CD4-positive, alpha-beta T cell treated with Interleukin-15 for 4 hours (primary cell): ENCODE data around the gene ASCC3.
"Not testable (repeated sequence)": the region's sequence is repeated elsewhere in the genome, so short reads cannot be mapped to it uniquely, and the experiment has no call there.

Source experiments
- DNase-seq: peaks from one replicate; pipeline ENCODE4 v3.0.0-alpha.2; 2020; ENCODE audit warnings: low spot score

ASCC3 gene

DNA sequence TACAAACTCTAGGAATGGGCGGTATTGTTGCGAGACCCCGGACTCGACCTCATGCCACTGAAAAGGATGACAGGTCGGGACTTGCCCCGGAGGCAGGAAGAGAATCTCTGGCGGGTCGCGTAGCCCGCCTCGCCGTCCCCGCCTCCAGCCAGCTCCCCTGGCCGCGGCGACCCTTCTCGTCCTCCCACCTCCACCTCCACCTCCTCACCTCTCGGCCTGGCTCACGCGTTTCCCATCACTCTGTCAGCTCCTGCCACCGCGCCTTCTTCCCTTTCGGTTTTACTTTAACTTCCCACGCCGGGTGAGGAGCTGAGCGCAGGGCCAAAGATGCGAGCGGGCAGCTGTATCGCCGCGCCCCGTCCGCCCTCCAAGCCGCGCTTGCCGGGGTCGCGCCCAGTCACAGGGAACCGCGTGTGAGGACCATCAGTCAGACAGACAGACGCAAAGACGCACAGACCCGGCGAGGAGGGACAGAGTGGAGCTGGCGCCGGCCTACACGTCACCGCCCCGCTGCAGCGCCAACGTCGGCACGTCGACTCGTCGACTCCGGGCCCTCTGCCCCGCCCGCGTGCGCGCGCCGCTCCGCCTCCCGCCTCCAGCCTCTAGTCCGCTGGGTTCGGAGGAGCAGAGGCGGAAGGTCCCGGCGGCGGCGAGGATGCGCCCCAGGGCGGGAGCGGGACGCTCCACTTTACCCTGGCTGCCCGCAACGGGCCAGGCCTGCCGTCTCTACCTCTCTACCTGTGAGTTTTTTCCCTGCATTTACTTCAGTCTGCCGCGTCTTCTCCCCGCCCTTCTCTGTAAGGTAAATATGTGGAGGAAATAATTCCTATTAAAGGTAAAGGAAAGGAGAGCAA is at the start of gene ASCC3:
ASCC3 (minus strand) TSS at position 477 of the 854 bp plus-strand sequence. CDS start 13,332 bp downstream, outside the sequence.
- DNase-seq, result peak; percentile 86

GRCh38 chr6:100925749-100926148 is 44.6 kb upstream of the ASCC3 start:
- DNase-seq, result no peak

DNA sequence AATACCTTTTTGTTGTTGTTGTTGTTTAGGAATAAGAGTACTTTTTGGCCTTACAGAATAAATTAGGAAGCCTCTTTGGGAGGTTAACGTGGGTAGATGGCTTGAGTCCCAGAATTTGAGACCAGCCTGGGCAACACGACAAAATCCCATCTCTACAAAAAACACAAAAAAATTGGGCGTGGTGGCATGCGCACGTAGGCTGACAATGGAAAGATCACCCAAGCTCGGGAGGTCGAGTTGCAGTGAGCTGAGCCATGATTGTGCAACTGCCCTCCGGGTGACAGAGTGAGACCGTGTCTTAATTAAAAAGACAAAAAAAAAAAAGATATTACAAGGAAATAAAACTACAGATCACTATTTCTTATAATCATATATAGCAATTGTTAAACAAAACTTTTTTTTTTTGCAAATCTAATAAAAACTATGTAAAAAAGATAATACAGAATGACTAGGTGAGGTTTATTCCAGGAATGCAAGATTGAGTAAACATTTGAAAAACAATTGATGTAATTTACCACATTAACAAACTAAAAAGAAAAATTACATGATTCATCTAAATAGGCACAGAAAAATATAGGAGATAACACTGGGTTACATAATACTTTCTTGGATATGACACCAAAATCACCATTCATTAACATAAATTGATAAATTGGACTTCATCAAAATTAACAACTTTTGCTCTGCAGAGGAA is 43.6 kb upstream of the ASCC3 start:
- no peak for DNase-seq

DNA sequence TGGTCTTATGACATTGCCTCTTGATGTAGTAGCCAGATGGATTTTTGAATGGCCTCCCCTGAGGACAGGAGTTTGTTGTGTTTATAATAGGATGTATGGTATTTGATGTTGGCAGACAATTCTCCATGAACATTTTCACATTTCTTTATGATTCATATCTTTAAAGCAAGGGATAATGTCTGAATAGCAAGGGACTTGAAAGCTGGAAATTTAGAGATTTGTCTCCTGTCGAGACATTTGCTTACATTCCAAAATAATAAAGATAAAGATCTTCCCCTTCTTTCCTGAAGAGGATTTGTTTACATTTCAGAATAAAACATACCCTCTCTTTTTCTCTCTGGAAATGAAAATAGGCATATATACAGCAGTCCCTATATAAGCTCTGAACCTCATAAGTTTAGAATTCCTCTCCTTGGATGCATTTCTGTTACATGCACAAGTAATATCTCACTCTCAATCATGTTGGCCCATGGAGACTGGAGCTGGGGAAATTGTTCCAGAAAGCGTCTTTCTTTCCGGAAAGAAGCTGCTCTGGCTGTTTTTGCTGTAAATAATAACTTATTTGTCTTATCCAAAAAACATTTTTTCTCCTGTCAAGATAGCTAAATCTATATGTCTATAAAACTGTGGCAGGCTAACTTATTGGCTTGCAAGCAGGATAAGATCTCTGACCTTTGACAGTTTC is 42.5 kb upstream of the ASCC3 start:
- DNase-seq, result no peak

GRCh38 chr6:100920028-100920605 is 39.0 kb upstream of the ASCC3 start:
- no peak for DNase-seq

GRCh38 chr6:100918152-100918551 is 37.0 kb upstream of the ASCC3 start:
- no peak for DNase-seq

DNA sequence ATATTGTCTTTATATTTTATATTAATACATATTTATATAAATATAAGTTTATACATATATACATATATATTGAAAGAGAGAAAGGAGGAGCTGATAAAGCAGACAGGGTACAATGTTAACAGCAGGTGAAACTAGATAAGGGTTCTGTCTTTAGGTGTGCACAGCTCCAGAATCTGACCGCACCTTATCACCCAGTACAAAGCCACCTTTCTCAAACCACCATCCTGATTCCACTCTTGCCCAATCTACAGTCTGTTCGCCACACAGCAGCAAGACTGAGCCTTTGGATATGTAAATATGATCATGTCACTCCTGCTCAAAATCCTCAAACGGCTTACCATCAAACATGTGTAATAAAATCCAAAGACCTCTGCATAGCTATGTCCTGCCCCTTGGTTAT is 34.7 kb upstream of the ASCC3 start:
- no peak for DNase-seq

GRCh38 chr6:100913400-100914276 is 32.5 kb upstream of the ASCC3 start:
- DNase-seq, result no peak

DNA sequence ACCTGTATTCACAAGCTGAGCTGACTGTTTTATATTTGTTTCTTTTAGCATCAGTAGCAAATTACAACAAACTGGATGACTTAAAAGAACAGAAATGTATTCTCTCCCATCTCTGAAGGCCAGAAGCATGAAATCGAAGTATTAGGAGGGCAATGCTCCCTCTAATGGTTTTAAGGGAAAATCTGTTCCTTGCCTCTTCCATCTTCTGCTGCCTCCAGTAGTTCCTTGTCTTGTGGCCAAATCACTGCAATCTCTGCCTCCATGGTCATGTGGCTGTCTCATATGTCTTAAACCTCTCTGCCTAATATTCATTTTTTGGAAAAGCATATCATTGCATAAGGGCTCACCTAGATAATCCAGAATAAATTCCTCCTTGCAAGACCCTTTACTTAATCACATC is 25.2 kb upstream of the ASCC3 start:
- no peak for DNase-seq

- no peak for DNase-seq
Observed at GRCh38 chr6:100905067-100905466, 23.9 kb upstream of the ASCC3 start.

DNA sequence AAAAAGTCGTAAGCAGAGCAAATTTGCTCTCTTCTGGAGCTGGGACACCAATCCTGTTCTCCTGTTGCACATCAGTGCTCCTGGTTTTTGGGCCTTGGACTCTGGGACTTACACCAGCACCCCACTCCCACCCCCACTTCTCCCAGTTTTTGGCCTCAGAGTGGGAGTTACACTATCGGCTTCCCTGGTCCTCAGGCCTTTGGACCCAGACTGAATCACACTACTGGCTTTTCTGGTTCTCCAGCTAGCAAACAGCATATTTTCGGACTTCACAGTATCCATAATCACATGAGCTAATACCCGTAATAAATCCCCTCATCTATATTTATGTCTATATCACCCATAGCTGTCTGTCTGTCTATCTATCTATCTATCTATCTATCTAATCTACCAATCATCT is 23.2 kb upstream of the ASCC3 start:
- no peak for DNase-seq

GRCh38 chr6:100901582-100901981 is 20.5 kb upstream of the ASCC3 start:
- no peak for DNase-seq

- DNase-seq, result no peak
Observed at GRCh38 chr6:100899202-100899601, 18.1 kb upstream of the ASCC3 start.

GRCh38 chr6:100897671-100898070 is 16.5 kb upstream of the ASCC3 start:
- no peak for DNase-seq

DNA sequence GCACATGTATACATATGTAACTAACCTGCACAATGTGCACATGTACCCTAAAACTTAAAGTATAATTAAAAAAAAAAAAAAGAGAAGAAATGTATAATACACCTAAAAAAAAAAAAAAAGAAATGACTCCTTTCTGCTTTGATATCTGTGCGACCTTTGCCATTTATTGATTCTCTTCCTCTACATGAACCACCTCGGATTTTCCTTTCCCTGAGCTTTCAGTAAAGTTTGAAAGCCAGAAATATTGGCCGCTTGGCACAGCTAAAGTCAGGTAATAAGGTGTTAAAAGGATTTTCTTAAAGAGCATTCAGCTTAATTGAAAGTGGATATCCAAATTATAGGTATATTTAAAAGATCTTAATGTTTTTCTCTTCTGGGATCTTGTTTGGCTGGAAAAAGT is 12.6 kb upstream of the ASCC3 start:
- DNase-seq, result no peak

DNA sequence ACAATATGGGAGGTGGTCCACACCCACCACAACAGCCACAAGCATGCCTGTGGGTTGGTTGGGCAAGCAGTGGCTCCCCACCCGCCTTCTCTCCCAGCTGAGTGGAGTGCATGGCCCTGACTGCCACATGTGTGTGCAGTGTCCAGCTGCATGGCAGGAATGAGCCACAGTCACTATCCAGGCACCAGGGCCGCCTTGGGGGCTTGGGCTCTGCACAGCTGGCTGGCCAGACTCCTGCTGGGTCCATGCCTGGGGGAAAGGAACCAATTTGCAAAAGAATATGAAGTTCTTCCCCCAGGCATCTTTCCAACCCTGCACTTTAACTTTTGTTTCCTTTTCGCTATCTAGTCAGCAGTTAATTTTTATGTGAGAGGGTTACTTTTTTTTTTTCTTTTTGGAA is 11.6 kb upstream of the ASCC3 start:
- no peak for DNase-seq

GRCh38 chr6:100892116-100892515 is 11.0 kb upstream of the ASCC3 start:
- no peak for DNase-seq

DNA sequence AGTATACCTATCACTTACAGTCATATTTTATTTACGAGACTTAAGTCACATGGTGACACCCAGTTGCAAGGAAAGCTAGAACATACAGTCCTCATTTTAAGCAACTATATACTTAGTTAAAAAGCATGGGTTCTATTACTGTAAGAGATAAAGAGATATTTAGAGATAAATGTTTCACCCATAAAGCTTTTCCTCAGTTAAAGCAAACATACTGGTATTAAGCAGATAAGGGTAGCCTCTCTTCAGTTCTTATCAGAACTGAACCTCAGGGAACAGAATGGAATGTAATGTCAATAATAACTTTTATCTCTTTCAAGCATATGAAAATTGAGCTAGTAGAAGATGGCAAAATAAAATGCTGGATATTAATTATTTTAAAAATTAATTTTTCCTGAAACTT is 9.9 kb upstream of the ASCC3 start:
- no peak for DNase-seq

GRCh38 chr6:100890646-100891045 is 9.5 kb upstream of the ASCC3 start:
- DNase-seq, result not testable (repeated sequence)

- no peak for DNase-seq
Observed at GRCh38 chr6:100889351-100889750, 8.2 kb upstream of the ASCC3 start.

- no peak for DNase-seq
Observed at GRCh38 chr6:100886076-100886475, 4.9 kb upstream of the ASCC3 start.

- no peak for DNase-seq
Observed at GRCh38 chr6:100883347-100883746, 2.2 kb upstream of the ASCC3 start.
